Measurements from ENCODE around the gene LILRA2. TPM values are rescaled to one million over a fixed set of nuclear protein-coding genes. Genes with fewer than 3 reads are reported as not detected.
"Not testable (repeated sequence)": the region's sequence is repeated elsewhere in the genome, so short reads cannot be mapped to it uniquely, and the experiment has no call there.

Gene LILRA2
- total RNA-seq: 0.15 TPM in 1 of 2 replicates, not detected in the other

DNA sequence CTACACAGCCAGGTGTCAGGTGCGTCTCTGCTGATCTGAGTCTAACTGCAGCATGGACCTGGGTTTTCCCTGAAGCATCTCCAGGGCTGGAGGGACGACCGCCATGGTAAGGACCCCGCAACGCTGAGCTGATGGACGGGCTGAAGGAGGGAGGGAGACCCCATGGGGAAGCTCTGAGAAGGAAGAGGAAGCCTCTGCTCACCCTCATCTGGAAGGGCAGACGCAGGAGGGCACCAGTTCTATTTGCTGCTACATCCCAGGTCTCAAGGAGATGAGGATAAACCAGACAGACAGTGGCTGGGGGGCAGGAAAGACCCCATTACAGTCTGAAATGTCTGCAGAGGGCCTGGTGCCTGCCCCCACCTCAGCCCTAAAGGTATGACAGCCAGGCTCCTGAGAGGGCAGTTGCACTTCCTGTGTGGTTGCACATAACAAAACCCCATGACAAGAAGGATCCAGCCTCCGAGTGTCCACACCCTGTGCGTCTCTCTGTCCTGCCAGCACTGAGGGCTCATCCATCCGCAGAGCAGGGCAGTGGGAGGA is at the start of gene LILRA2:
Gene LILRA2 (plus strand): TSS at position 461 of the 543 bp plus-strand sequence. CDS start 89 bp downstream, outside the sequence.
- intact Hi-C loops (cut with micrococcal nuclease): no loop called here

DNA sequence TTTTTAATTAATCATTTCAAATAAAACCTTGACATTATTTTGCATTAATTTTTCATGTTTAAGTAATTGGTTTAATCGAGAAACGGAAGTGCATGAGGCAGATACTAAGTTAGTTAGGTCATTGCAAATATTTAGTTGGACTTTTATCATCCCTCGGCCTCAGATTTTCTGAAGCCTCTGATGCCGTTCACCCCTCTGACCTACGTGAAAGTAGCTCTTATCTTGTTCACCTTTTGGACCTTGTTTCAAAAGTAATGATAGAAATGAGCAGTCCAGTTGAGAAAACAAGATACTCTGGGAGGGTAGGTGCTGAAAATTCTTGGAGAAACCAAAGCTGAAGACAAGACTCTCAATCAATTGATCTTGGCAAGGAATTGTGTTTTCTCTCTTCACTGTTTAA is 48.0 kb upstream of the LILRA2 start:
- intact Hi-C loops (cut with micrococcal nuclease): no loop called here

DNA sequence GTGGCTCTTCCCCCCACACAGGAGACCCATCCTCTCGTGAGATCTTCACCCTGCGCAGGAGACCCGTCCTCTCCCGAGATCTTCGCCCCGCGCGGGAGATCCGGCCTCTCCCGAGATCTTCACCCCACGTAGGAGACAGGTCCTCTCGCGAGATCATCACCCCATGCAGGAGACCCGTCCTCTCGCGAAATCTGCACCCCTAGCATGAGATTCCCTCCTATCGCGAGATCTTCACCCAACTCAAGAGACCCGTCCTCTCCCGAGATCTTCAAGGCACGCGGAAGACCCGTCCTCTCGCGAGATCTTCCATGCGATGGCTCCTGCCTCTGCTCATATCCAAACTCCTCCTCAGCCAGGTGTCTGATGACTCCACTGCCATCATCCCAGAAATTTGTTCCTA is 46.6 kb upstream of the LILRA2 start:
- intact Hi-C loops (cut with micrococcal nuclease): no loop called here

DNA sequence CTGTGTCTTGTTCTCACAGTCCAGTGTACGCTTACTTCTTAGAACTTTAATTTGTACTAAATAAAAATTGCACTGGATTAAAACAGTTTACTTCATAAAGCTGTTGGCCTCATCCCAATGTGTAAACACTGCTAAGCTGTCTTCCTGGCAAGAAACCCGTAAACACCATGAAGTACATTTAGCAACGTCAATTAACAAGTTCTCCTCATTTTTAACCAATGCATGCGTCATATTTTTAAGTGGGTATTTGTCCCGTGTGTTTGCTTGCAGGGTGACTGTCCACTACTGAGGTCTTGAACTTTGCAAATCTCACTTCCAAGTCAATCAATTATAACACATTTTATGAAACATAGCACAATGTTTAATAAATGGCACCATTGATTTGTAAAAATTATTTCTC is 42.7 kb upstream of the LILRA2 start:
- intact Hi-C loops (cut with micrococcal nuclease): no loop called here

DNA sequence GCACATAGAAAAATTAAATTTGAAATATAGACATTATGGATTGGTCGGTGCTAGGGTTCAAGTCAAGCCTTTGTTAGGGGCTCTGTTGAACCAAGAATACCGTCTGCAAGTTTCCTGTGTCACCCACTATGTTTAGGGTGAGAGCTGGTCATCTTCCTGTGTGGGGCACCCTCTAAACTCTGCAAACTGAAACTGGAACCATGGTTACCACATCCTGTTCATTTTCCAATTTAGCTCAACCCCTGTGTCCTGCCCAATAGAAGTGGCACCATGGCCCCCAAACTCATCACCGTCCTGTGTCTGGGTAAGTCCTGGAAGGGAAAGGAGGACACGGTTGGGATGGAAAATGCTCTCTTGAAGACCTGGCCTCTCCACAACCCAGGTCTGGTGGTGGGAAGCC is 41.1 kb upstream of the LILRA2 start:
- intact Hi-C loops (cut with micrococcal nuclease): loop anchor here (2.0 kb wide), 1 partner anchor 14 kb away; no protein-coding TSS in a partner anchor

DNA sequence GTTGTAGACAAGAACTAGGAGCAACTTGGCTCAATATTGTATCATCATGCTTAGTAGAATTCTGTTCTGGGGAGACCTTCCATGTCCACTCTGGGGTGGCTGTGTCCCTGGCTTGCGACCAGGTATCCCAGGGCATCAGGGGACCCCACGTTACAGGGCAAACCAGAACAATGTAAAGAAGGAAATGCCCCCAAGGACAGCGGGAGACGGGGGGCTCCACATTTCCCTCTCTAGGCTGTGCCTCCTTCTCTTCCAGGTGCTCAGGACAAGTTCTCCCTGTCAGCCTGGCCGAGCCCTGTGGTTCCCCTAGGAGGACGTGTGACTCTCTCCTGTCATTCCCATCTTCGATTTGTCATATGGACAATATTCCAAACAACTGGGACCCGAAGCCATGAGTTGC is 40.1 kb upstream of the LILRA2 start:
- intact Hi-C loops (cut with micrococcal nuclease): loop anchor here (2.0 kb wide), 1 partner anchor 15 kb away; no protein-coding TSS in a partner anchor

DNA sequence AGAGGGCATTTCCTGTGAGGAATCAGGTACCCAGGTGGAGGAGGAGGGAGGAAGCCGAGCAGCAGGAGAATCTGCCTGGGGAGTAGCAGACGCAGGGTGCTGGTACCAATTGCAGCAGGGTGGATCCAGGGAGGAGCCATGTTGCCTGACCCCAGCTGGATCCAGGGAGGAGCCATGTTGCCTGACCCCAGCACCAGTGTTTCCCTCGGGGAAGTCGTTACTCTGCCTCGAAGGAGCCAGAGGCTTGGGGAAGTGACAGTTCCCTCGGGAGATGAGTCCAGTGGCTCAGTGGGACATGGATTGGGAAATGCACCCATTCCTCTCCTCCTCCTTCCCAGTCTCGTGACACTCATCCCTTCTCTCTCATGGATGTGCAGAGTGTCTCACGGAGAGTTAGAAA is 39.4 kb upstream of the LILRA2 start:
- intact Hi-C loops (cut with micrococcal nuclease): no loop called here

DNA sequence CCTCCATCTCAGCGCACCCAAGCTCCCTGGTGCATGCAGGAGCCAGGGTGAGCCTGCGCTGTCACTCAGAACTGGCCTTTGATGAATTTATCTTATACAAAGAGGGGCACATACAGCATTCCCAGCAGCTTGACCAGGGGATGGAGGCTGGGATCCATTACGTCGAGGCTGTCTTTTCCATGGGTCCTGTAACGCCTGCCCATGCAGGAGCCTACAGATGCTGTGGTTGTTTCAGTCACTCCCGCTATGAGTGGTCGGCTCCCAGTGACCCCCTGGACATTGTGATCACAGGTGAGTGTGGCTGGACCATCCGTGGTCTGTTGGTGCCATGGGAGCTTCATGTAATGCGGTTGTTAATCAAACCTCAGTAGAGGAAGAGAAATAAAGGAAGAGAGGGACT is 38.0 kb upstream of the LILRA2 start:
- intact Hi-C loops (cut with micrococcal nuclease): no loop called here

DNA sequence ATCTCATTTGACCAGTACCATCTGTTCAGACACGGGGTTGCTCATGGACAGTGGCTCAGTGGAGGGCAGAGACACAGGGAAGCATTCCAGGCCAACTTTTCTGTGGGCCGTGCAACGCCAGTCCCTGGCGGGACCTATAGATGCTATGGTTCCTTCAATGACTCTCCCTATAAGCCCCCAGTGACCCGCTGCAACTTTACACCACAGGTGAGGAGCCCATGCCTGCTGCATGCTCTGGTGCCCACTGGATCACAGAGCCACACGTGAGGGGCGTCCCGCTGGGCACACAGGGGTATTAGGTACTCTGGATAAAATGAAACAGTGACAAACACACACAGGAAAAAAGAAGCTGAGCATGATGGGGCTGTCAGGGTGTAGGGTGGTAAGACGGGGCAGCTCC is 36.6 kb upstream of the LILRA2 start:
- intact Hi-C loops (cut with micrococcal nuclease): no loop called here

DNA sequence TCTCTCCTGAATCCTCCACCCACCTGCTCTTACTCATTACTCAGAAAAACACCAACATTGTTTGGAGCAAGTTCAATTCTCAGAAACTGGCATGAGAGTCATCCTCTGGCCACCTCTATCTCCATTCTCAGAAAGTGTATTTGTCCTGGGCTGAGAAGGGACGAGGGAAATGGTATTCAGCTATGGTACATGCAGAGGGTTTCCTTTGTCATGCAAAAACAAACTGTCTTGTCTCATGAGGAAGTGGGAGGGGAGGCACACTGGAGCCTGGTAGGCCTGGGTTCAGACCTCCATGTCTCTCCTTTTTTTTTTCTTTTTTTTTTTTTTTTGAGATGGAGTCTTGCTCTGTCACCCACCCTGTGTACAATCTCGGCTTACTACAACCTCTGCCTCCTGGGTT is 31.9 kb upstream of the LILRA2 start:
- intact Hi-C loops (cut with micrococcal nuclease): no loop called here

DNA sequence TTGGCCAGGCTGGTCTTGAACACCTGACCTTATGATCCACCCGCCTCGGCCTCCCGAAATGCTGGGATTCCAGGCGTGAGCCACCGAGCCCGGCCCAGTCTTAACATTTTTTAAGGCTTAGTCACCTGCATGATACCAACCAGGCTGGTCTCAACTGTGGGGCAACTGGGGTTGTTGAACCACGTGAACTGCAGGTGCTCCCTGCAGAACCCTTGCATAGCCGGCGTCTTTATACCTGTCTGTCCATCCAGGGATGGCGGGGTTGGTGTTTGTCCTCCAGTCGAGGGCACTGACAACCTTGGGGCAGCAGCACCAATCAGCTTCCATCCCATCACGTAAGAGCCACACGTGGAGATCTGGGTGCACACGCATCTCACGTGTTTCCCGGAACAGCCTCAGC is 24.8 kb upstream of the LILRA2 start:
- intact Hi-C loops (cut with micrococcal nuclease): no loop called here

DNA sequence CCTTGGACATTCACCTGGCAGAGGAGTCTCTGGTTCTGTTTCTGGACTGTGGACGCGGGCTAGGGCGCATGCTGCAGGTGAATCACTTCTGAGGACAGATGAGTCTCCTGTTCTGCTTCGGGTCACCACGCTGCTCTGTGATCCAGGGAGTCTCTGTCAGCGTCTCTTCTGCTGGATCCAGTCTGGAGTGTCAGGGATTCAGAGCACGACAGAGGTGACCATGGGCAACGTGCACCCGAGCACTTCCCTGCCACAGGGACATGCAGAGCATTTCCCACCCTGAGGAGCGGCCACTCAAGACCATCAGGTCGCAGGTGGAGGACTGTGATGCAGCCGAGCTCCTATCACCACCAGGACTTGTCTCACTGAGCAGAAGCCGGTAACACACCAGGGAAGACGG is 24.4 kb upstream of the LILRA2 start:
- intact Hi-C loops (cut with micrococcal nuclease): no loop called here

DNA sequence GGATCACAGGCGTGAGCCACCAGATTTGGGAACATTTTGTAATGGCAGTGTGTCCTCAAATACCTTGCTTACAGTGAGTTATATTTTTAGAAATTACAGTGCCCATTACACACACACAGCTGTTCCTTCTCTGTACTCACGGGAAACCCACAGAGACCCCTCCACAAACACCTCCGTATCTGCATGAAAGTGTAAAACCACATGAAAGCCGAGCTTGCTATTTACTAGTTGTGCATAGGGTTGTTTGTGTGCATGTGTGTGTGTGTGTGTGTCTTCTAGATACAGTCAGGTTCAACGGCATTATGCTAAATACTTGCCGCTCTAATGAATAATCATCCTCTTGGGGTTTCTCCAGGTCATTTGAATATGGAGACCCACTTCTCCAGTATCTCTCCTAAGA is 22.3 kb upstream of the LILRA2 start:
- intact Hi-C loops (cut with micrococcal nuclease): loop anchor here (5.0 kb wide), 1 partner anchor 34 kb away; no protein-coding TSS in a partner anchor

DNA sequence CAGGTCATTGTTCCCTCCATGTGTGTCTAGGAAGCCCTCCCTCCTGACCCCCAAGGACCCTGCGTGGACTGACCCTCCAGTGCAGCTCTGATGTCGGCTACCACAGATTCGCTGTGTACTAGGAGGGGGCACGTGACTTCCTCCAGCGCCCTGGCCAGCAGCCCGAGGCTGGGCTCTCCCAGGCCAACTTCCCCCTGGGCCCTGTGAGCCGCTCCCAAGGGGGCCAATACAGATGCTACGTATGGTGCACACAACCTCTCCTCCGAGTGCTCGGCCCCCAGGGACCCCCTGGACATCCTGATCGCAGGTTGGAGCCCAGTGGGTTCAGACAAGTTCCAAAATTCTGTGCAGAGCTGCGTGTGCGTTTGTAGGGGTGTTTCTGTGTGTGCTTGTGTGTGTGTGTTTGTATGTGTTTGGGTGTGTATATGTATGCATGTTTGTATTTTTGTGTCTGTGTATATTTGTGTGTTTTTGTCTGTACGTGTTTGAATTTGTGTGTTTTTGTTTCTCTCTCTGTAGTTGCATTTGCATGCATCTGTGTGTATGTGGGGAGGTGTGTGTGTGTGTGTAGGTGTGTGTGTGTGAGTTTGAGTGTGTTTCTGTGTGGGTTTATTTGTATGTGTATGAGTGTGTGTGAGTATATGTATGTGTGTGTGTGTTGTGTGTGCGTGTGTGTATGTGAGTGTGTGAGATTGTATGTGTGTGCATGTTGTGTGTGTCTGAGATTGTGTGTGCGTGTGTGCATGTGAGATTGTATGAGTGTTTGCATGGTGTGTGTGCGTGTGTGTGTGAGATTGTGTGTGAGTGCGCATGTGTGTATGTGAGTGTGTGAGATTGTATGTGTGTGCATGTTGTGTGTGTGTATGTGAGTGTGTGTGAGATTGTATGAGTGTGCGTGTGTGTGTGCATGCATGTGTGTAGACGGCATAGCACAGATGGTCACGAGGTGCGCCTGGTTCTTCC is 21.4 kb upstream of the LILRA2 start:
- intact Hi-C loops (cut with micrococcal nuclease): loop anchor here (5.0 kb wide), 1 partner anchor 35 kb away; no protein-coding TSS in a partner anchor

DNA sequence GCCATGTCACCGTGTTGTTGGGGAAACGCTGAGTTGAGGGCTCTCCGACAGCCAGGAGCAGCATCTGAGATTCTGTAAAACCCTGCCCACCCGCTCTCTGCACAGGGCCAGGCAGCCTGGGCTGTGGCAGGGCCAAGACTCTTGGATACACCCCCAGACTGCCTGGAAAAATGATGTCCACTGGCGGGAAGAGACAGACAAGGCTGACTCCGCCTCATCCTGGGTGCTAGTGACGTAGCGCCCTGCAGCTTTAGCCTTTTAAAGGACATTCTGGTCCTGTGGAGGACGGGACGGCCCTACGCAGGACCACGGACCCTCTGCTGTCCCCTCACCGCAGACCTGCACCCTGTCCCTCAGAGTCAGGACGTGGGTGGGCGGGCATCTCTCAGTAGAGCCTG is 20.7 kb upstream of the LILRA2 start:
- intact Hi-C loops (cut with micrococcal nuclease): loop anchor here (5.0 kb wide), 1 partner anchor 36 kb away; no protein-coding TSS in a partner anchor

DNA sequence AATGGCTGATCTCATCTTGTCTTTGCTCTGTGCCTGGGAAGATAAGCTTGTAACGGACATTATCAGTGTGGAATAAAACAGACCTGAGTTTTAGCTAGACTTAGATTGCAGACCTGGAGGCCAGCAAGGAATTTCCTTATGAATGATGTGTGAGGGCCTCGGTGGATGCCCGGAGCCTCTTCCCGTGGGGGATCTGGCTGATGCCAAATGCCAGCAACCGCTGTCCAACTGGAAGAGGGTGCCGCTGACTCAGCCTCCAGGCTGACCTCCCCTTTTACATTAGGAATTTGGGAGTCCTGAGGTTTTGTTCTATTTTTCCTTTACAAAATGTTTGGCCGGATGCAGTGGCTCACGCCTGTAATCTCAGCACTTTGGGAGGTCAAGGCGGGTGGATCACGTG is 19.6 kb upstream of the LILRA2 start:
- intact Hi-C loops (cut with micrococcal nuclease): loop anchor here (5.0 kb wide), 1 partner anchor 37 kb away; no protein-coding TSS in a partner anchor

DNA sequence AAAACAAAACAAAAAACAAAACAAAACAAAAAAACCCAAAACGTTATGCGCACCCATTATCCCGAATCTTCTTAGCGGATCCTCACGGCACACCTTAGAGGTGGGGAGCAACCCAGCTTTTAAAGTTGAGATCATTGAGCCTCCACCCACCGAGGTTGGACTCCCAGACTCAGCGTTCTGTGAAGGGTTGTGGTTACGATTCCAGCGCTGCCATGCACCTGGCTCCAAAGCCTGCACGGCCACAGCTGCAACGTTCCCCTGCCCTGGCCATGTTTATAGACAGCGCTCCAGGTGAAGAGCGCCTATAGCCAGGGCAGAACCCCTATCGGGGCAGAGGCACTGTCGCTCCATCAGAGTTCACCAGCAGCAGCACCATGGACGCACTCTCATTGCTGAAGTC is 18.7 kb upstream of the LILRA2 start:
- intact Hi-C loops (cut with micrococcal nuclease): loop anchor here (5.0 kb wide), 1 partner anchor 38 kb away; no protein-coding TSS in a partner anchor

DNA sequence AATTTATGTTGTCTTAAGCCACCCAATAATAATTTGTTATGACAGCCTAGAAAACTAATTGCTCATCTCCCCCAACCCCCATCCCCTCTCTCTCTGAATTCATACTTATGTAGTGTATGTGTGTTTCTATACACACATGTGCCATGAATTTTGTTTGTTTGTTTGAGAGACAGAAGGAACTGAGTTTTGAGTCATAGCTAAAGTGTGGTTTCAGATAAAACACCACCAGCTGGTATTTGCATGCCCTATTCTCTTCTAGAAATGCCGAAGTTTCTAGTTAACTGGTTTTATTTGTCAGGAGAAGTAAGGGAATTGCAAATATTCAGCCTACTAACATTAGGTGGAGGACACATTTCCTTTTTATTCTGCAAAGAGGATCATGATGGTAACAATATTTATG is 17.4 kb upstream of the LILRA2 start:
- intact Hi-C loops (cut with micrococcal nuclease): no loop called here

DNA sequence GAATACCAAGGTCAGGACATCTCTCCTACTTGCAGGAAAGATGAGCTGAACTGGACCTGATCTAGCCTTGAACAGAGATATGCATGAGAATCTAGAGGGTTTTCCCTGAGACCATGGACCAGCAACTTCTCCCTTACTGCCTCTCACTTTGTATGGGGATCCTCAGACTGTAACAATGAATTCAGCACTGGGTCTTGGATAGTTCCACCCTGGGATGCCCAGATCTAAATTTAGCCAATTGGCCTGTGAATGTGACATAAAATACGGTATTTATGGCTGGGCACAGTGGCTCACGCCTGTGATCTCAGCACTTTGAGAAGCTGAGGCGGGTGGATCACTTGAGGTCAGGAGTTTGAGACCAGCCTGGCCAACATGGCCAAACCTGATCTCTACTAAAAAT is 15.3 kb upstream of the LILRA2 start:
- intact Hi-C loops (cut with micrococcal nuclease): no loop called here

DNA sequence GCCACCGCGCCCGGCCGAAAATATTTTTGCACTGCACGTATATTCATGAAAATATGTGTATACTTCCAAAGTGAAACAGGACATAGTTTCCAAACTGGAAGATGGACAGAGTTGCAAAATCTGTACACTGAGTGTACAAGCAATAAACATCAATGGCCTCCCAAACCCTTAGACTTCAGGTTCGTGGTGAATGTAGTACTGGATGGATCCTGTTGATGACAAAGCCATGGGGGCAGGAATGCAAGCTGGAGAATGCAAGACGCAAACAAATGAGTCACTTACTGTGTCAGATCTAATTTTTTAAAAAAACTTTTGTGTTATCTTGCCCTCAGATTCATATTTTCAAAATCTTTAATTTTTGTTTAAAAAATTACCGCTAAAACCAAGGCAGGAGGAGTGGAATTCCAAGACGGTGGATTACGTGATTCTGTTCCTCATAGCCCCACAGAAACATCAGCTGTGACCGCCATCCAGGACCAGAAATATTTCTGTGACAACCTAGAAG is 12.7 kb upstream of the LILRA2 start:
- intact Hi-C loops (cut with micrococcal nuclease): no loop called here

DNA sequence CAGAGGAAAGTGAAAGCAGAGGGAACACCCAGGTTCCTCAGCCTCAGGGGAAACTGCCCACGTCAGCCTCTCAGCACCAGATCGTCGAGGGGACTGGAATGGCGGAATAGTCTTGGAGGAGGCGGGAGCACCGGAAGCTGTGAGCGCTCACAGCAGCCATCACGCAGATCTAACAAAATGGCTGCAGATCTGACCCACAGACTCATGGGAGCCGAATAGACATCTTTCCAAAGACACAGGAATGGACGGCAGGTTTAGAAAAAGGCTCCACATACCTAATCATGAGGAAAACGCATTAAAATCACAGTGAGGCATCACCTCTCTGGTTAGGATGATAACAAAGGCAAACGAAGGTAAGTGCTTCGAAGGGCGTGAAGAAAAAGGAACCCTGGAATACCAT is 11.8 kb upstream of the LILRA2 start:
- intact Hi-C loops (cut with micrococcal nuclease): no loop called here

DNA sequence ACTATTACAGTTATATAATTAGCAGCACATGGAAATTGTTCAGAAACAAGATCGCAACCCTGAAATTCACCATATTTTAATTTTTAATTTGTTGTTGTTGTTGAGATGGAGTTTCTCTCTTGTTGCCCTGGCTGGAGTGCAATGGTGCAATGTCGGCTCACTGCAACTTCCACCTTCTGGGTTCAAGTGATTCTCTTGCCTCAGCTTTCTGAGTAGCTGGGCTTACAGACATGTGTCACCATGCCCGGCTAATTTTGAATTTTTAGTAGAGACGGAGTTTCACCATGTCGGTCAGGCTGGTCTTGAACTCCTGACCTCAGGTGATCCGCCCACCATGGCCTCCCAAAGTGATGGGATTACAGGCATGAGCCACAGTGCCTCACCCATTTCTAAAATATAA is 10.4 kb upstream of the LILRA2 start:
- intact Hi-C loops (cut with micrococcal nuclease): not testable (repeated sequence)
